GM18517 (cell line): Measurements from ENCODE around the gene ADM2.

Experiments used
- ATAC-seq: cut with Tn5 transposase; IDR thresholded peaks from one replicate; pipeline ENCODE4 v1.9.1; 2021; ENCODE audit warnings: mild to moderate bottlenecking, moderate library complexity; ENCODE audit not compliant: unreplicated experiment

Gene ADM2

DNA sequence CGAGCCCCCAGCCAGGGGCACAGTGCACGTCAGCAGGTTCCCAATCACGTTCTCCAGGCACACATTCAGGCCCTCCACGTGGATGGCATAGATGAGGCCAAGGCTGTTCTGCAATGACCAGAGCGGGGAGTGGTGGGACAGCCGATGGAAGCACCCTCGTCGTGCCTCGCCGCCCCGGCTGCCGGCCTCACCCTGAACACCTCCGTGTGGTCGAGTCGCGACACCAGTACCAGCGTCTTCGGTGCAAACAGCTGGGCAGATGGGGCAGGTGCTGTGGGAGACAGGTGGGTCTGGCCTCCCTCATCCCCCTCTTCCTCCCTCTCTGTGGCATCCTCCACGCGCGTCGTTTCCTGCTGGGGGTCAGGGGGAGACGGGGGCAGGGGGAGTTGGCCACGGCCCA is 14.0 kb upstream of the ADM2 start:
- no peak for ATAC-seq

DNA sequence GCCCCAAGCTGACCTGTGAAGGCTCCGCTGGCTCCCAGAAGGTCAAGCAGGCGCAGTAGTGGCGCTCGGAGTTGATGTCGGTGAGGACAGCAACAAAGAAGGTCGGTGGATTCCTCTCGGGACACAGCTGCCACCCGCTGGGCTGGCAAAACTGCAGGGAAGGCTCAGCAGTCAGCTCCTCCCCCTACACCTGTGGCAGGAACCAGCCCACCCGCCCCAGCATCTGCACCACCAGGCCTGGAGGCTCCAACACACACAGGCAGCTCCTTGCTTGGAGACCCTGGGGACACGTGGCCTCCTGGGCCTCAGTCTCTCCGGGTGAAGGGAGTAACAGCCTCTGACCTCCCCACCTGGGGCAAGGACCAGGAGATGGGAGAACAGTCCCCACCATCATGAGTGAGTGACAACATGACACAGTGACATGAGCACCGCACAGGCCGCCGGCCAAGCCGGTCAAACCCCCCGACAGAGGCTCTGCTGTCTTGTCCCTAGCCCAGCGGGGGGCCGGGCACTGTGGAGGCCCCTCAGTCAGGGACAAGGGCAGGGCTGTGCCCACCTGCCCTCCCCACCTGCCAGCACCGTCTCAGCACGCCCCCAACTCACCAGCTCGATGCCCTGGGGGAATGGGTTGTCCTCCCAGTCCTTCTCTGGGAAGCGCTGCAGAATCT is 13.4 kb upstream of the ADM2 start:
- no peak for ATAC-seq

DNA sequence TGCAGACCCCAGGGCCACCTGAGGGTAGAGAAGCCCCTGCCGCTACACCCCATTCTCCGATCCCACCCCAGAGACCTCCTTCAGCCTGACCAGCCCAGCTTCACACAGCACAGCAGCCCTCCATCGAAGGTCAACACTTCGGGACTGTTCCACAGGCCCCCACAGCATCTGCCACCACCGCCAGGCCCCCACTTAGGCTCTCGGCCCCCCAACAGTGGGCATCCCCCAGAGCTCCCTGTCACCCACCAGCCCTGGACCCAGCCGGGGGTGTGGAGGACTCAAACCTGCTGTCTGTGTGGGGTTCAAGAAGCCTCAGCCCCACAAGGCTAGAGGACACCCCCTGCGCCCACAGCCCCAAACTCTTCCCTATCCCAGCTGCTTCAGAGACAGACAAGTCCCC is 12.7 kb upstream of the ADM2 start:
- ATAC-seq, result no peak

DNA sequence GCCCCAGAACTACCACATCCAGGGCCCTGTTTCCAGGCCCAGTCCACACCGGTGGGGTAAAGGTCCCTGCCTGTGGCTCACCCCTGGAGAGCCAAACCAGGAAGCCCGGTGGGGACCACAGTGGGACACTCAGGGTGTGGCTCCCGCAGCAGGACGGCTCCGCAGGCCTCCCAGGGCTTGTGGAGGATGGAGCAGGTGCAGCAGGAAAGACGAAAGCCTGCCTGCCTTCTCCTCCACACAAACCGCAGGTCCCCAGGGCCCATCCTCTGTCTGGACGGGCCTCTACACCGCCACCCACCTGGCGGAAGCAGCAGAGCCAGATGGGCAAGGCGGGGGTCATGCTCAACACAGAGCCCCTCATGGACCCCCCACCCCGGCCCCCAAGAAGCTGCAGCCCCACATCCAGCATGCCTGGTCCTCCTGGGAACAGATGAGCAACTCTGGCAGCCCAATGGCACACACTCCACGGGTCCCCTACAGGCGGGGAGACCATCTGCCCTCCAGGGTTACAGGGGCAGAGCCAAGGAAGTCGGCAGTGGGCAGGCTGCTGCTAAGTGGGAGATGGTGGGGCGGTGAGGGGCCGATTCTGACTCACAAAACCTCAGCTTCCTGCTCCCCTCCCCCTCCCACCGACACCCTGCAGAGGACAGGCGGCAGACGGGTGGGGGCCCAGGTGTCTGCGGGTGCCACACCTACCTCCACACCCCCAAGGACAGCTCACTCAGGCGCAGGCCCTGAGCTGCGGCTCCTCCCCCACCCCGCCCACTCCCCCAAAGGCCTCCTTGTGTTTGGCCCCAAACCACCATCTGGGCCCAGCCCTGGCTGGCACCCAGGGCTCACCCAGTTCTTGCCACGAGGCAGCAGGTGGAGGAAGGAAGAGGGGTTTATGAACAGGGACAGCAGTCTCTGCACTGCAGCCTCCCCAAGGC is 11.7 kb upstream of the ADM2 start:
- peak; percentile 49 for ATAC-seq

DNA sequence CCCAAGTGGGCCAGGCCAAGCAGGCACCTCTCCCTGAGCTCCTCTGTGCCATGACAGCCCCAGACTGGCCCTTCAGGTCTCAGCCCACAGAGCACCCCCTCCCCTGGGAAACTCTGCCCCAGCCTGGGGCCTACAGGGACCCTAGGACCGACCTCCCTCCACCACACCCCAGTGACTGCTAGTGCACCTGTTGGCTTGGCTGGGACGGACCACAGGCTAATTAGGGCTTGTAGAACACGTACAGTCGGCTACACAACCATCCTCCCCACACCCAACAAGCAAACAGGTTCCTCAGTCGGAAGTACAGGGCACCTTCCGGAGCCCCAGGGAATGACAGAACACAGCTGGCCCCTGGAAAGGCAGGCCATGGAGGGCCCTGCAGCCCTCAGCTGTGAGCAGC is 10.9 kb upstream of the ADM2 start:
- ATAC-seq, result no peak

DNA sequence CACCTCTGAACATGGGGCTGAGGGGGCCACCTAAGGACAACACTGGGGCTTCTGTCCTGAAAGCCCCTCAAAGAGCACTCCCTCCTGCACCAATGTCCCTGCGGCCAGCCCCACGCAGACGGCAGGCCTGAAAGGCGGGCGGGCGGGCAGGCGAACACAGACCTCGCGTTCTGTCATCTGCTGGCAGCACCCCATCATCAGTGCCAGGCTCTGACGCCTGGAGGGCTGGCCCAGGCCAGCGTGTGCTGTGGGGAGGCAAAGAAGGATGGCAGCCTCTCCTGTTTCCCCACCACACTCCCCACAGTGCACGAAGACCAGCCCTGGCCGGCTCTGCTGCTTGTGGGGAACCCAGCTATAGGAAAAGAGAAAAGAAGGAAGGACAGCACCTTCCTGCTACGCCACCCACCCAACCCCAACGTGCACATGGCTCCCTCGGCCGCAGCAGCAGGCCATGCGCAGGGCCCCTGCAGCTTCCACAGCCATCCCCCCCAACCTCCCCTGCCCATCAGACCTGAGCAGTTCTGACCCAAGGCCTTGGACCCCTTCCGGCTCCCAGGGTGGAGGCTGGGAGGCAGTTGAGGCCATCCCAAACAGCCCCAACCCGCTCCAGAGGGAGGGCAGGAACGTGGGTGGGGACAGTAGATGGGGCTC is 10.0 kb upstream of the ADM2 start:
- no peak for ATAC-seq

DNA sequence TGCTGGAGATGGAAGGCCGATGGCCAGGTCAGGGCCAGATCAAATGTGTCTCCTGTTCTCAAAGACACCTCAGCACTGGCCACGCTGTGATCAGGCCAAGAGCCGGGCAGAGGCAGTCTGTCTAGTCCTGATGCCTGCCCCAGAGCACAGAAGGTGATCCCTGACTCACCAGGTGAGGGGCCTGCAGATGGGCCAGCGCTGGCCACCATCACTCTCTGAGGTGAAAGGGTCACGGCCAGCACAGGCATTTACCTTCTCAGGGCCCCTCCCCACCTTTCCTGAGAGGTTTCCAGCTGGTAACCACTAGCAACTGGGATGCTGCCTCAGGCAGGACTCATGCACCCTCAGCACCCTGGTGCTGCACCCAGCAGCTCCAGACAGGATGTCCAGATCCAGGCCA is 9.4 kb upstream of the ADM2 start:
- ATAC-seq, result no peak

DNA sequence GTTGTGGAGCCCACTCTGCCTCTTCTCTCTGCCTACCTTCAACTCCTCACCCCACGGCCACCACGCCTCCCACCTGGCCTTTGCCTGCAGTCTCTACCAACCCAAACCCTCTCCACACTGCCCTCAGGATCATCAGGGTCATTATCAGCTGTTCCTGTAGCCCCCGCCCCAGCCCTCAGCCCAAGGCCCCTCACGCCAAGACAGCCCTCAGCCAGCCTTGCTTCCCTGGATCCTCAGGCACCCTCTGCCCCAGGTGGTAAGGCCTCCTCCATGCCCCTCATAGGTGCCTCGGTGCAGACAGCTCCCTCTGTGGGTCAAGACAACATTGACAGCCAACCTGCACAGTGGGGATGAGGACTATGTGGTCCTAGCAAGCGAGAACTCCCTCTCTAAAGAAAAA is 8.3 kb upstream of the ADM2 start:
- no peak for ATAC-seq

DNA sequence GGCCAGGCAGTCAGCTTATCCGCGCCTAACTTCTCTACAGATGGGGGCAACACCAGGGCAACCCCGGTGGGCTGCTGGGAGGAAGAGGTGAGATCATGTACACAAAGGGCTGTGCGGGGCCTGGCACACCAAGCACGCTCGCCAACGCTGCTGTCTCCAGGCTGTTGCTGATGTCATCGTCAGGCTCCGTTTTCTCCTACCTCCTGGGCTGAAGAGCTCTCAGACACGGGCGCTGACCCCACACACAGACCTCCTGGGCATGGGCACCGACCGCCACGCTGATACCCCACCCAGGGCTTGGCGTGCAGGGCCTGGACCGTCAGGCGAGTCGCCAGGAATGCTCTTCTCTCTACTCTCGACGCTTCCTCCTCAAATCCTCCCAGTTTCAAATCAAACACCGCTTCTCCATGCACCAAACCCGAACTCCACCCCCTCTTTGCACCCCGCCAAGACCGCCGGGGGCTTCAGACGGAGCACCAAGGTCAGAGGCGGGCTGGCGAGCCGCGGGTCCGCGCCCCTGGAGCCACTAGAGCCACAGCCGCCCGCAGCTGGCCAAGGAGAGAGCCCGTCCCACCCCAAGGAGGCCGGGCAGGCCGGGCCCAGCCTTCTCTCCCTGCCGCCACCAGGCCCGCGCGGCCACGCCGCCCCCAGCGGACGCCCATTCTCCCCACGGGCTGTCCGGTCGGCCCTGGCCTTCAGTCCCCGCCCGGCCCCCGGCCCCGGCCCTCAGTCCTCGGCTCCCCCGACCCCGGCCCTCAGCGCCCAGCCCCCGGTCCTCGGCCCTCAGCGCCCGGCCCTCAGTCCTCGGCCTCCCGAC is 7.3 kb upstream of the ADM2 start:
- no peak for ATAC-seq

DNA sequence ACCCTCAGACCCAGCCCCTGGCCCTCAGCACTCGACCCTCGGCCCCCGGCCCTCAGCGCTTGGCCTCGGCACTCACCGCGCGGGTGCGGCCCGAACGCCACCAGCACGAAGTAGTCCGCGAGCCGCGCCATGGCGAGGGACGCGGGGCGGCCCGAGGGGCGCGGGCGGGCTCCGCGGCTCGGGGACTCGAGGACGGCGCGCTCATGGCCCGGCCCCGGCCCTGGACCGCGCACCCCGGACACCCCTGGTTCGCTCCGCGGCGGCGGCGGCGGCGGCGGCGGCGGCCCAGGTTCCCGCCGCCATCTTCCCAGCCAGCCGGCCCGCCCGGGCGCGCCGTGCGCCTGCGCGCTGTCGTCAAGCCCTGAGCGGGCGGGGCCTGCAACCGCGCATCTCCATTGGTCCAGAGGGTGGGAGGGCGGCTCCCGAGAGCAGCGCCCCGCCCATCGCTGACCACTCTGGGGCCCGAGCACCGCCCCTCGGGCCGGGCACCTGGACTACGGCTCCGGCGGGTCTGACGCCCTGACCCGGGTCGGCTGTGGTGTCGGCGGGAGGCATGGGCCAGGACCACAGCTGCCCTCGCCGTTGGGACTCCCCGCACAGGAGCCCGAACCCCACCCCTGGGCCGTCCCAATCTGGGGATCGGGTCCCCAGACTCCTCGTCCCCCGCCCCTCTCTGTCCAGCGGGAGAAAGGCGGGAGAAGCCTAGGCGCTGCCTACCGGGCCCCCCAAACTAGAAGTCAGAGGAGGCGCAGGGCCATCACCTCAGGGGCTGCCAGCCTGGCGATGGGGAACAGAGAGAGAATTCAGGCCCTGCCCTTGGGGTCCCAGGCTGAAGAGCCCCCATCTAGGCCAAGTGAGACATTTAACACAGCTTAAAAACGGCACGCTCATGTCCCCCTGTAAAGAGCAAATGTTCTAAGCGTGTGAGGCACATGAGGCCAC is 6.4 kb upstream of the ADM2 start, which contains the start of gene SBF1:
Gene SBF1 (minus strand): TSS at position 326 of the 942 bp plus-strand sequence. CDS start 195 bp downstream, at position 131.
- ATAC-seq, result no peak

DNA sequence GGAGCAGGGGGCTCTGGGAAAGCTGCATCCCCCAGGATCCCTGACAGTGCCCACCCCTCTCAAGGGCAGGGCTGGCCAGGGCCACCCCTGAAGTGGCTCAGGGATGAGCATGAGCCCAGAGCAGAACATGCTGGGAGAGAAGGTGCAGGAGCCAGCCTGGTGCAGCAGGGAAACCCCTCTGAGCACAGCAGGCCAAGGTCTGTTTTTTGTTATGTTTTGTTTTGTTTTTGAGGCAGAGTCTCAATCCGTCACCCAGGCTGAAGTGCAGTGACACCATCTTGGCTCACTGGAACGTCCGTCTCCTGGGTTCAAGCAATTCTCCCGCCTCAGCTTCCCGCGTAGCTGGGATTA is 5.7 kb upstream of the ADM2 start:
- ATAC-seq, result no peak

DNA sequence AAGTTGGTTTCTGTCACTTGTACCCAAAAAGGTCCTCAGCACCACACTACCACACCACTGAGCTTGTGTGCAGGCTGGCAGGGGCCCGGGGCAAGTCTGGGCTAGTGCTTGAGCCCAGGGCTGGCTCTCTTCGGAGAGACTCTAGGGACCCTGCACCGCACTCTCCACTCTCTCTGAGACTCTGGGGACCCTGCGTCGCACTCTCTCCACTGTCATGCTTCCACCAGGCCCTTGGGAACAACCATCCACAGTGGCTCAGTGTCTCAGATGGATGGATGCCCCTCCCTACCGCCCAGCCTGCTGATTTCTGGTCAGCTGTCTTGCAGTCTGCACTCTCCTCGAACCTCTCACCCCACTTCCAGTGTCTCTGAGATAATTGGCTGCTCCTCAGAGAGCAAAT is 4.5 kb upstream of the ADM2 start:
- no peak for ATAC-seq

DNA sequence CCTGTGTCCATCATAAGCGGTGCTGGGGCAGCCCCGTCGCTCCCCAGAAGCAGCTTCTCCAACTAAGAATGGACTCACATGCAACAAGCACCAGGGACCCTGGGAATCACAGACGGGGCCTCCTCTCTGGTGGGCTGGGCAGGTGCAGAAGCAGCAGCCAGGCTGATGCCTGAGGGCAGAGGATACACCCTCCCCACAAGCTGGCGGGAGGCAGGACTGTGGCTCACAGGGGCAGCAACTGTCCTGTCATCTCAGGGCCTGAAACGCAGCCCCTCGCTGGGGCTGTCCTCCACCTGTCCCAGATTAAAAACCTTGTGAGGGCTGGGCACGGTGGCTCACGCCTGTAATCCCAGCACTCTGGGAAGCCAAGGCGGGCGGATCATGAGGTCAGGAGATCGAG is 3.4 kb upstream of the ADM2 start:
- ATAC-seq, result no peak

DNA sequence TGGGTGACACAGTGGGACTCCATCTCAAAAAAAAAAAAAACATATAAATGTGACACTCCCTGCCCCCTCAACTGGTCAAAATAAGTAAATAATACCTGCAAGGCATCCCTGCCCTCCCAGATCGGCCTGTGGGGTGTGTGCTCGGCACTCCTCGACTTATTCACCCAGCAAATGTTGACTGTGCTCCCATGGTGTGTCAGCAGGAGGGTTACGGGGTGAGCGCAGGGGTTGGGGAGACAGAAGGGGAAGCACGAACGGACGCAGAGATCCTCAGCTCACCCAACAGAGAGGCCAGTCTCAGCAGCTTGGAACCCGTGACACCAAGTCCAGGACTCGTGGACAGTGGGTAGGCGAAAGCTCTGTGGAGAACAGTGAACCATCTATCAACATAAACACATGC is 1.6 kb upstream of the ADM2 start:
- no peak for ATAC-seq

DNA sequence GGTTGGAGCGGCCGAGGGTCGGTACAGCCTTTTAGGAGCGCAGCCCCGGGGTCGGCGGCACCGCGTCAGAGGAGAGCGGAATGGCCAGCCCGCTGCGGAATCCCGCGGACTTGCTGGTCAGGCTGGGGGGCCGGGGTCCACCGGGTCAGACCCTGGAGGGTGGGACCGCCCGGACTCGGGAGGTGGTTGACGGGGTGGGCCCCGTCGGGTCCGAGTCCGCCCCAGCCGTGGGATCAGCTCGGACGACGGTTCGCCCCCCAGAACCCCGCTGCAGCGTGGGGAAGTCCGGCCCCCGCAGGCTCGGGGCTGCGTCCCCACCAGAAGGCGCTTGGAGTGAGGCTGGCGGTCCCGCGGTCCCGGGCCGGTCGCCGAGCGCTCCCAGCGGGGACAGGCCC is 301 bp upstream of the ADM2 start:
- ATAC-seq, result no peak

DNA sequence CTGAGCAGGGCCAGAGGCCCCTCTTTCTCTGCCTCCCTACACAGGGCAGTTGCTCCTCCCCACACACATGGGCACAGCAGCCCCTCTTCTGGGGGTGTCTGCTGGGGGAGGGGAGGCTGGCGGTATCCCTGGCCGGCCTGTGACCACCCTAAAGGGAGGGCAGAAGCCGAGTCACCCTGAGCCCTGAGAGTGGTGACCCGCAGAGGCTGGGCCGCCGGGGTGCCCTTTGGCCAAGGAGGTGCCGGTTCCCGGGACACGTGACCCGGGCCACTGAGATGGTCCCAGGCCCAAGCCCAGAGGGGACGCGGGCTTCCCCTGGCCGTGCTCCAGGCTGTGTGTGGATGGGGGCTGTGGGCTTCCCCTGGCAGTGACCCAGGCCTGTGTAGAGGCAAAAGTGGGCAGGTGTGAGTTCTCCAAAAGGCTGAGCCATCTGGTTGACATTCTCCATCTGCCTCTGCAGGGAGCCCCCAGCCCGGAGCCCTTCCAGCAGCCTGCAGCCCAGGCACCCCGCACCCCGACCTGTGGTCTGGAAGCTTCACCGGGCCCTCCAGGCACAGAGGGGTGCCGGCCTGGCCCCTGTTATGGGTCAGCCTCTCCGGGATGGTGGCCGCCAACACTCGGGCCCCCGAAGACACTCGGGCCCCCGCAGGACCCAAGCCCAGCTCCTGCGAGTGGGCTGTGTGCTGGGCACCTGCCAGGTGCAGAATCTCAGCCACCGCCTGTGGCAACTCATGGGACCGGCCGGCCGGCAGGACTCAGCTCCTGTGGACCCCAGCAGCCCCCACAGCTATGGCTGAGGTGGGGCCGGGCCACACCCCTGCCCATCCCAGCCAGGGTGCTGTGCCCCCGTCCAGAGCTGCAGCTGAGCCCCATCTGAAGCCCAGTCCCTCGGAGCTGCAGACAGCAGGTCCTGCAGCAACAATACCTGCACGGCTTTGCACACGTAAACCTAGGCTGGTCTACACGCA is 1.0 kb downstream of the ADM2 start:
- no peak for ATAC-seq

DNA sequence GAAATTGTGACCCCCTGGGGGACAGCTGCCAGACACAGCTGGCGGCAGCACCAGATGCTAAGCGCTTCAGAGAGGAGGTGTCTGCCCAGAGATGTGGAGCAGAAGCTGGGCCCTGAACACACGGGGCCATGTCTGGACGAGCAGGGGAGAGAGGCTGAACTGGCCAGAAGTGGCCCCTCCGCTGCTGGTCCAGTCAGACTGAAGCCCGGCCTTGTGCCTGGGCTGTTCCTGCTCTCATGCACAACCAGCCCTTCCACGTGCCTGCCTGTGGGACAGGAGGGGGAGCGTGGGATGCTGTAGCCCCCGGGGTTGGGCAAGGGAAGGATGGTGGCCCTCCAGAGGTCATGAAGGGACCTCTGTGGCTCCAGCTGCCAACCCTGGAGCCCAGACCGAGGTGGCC is 1.8 kb downstream of the ADM2 start:
- no peak for ATAC-seq

DNA sequence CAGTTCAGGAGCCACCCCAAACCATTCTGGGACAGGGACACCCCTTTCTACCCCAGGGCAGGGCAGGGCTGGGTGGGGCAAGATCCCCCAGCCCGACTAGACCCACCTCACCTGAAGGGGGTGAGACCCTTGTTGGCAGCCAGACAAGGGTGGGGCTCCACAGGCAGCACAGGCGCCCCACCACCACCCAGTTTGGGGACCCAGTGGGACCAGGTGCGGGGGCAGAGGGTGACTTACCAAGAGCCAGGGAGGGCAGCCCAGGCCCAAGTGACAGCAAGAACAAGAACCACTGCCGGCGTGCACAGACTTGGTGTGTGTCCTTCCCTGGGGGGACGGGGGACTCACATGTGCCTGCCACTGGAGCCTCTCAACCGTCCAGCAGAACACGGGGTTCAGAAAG is 2.2 kb downstream of the ADM2 start:
- no peak for ATAC-seq
